MCF 10A (cell line): ENCODE results near the gene CNPY3. TPM values are rescaled to one million over a fixed set of nuclear protein-coding genes. Genes with fewer than 3 reads are reported as not detected.

Experiments
- BruUV-seq: library from RNA; stranded (reverse); fragments of 400-500 nt; replicated peaks from 2 replicates; lab custom pipeline; 2021; lab: Mats Ljungman, UMichigan
- CTCF ChIA-PET: fragments of 300-600 bp; sonication (Branson Sonifier 250); formaldehyde crosslinking; extraction: SDS; loops from one replicate; lab custom pipeline; 2021; ENCODE audit warnings: antibody characterized with exemption, inconsistent platforms; lab: Yijun Ruan, JAX
- POLR2A ChIA-PET: fragments of 300-600, 350-650 bp; sonication (Branson Sonifier 250); formaldehyde crosslinking; extraction: SDS; loops from one replicate; lab custom pipeline; 2020; ENCODE audit warnings: antibody characterized with exemption, inconsistent platforms; lab: Yijun Ruan, JAX
- DNase-seq: peaks from one replicate; pipeline ENCODE4 v3.0.0-alpha.2; 2018; ENCODE audit not compliant: unreplicated experiment
- H3K27ac Mint-ChIP-seq: one replicate; pipeline ENCODE4 v1.8.0; 2022; ENCODE audit warnings: mild to moderate bottlenecking, low read depth, mixed read lengths; ENCODE audit not compliant: unreplicated experiment
- H3K27me3 Mint-ChIP-seq: one replicate; pipeline ENCODE4 v1.8.0; 2022; ENCODE audit warnings: mixed read lengths; ENCODE audit not compliant: insufficient read depth, unreplicated experiment
- H3K36me3 Mint-ChIP-seq: one replicate; pipeline ENCODE4 v1.8.0; 2022; ENCODE audit warnings: mild to moderate bottlenecking, moderate library complexity, mixed read lengths; ENCODE audit not compliant: insufficient read depth, unreplicated experiment
- H3K4me1 Mint-ChIP-seq: one replicate; pipeline ENCODE4 v1.8.0; 2022; ENCODE audit warnings: mixed read lengths; ENCODE audit not compliant: insufficient read depth, unreplicated experiment
- H3K4me3 Mint-ChIP-seq: one replicate; pipeline ENCODE4 v1.8.0; 2022; ENCODE audit warnings: mild to moderate bottlenecking, moderate library complexity, mixed read lengths; ENCODE audit not compliant: unreplicated experiment
- H3K9me3 Mint-ChIP-seq: one replicate; pipeline ENCODE4 v1.8.0; 2022; ENCODE audit warnings: mixed read lengths; ENCODE audit not compliant: unreplicated experiment
- CTCF ChIP-seq: fragments of 200-600 bp; IDR thresholded peaks from one replicate; pipeline ENCODE4 v1.8.0; 2022; ENCODE audit warnings: antibody characterized with exemption, mild to moderate bottlenecking; ENCODE audit not compliant: unreplicated experiment
- intact Hi-C: fragments of 100-400 bp; cut with micrococcal nuclease; formaldehyde crosslinking; loops from 2 replicates; pipeline ENCODE4 v1.14.1; 2022
- total RNA-seq: library from RNA; stranded (reverse); gene quantifications from 2 replicates; pipeline ENCODE4 v1.2.3, GENCODE V29; 2022

CNPY3 gene
- total RNA-seq, 1 experiment from 2014 or later: 21.9 TPM

- no peak for TF ChIP-seq CTCF
- ChIA-PET POLR2A (interaction anchor here (0.5 to 1.9 kb wide), 8 partner anchors 7 to 400 kb away, joined by 3 to 10 read pairs (median 4); partner anchors contain the start of genes PEX6 and PPP2R5D), CTCF (interaction anchor here (1.0 kb wide), 1 partner anchor 70 kb away, joined by 3 read pairs; no protein-coding TSS in a partner anchor)
- H3K27me3 Mint-ChIP-seq: no peaks in the 10 kb centered on the region
- H3K36me3 Mint-ChIP-seq: peaks cover 33% of the 10 kb centered on the region
- no peak overlapping the region for H3K4me3 Mint-ChIP-seq
- no peak overlapping the region for H3K27ac Mint-ChIP-seq
- no TSS peak for BruUV-seq
- no peaks in the 10 kb centered on the region for H3K9me3 Mint-ChIP-seq
- intact Hi-C loops: no loop called here
- DNase-seq: no peak
- peaks cover 10% of the 10 kb centered on the region for H3K4me1 Mint-ChIP-seq
These were observed 42.6 kb downstream of the CNPY3 start for GRCh38 chr6:42971746-42972327.

GRCh38 chr6:42973926-42974325 is 44.6 kb downstream of the CNPY3 start:
- intact Hi-C loops: no loop called here
- H3K4me3 Mint-ChIP-seq: no peak overlapping the region
- H3K36me3 Mint-ChIP-seq: peaks cover 50% of the 10 kb centered on the region
- H3K27me3 Mint-ChIP-seq: no peaks in the 10 kb centered on the region
- CTCF ChIA-PET: interaction anchor here (0.6 to 2.9 kb wide), 3 partner anchors 10 to 291 kb away, joined by 4 to 11 read pairs (median 5); no protein-coding TSS in a partner anchor
- POLR2A ChIA-PET: interaction anchor here (1.6 to 3.1 kb wide), 2 partner anchors 10 to 11 kb away, joined by 5 to 22 read pairs; partner anchors contain the start of gene PPP2R5D
- H3K4me1 Mint-ChIP-seq: peaks cover 14% of the 10 kb centered on the region
- H3K9me3 Mint-ChIP-seq: no peaks in the 10 kb centered on the region
- no peak overlapping the region for H3K27ac Mint-ChIP-seq
- BruUV-seq: no TSS peak
- no peak for TF ChIP-seq CTCF
- no peak for DNase-seq

- Mint-ChIP-seq H3K27me3 (no peaks in the 10 kb centered on the region), H3K27ac (no peak overlapping the region), H3K9me3 (no peaks in the 10 kb centered on the region), H3K4me3 (no peak overlapping the region), H3K36me3 (peaks cover 58% of the 10 kb centered on the region), H3K4me1 (peaks cover 22% of the 10 kb centered on the region)
- ChIA-PET POLR2A (interaction anchor here (0.5 to 3.1 kb wide), 7 partner anchors 9 to 93 kb away, joined by 3 to 22 read pairs (median 3); partner anchors contain the start of genes KLHDC3, MEA1 and PPP2R5D), CTCF (interaction anchor here (0.6 to 2.9 kb wide), 3 partner anchors 11 to 70 kb away, joined by 3 to 11 read pairs (median 3); no protein-coding TSS in a partner anchor)
- intact Hi-C loops: no loop called here
- no peak for DNase-seq
- TF ChIP-seq CTCF: no peak
- no TSS peak for BruUV-seq
These were observed 45.7 kb downstream of the CNPY3 start for GRCh38 chr6:42974919-42975505.

- DNase-seq: peak; percentile 47
- Mint-ChIP-seq H3K27ac (peak overlapping the region; percentile 91), H3K27me3 (no peaks in the 10 kb centered on the region), H3K36me3 (peaks cover 49% of the 10 kb centered on the region), H3K4me3 (peak overlapping the region; percentile 87), H3K9me3 (no peaks in the 10 kb centered on the region), H3K4me1 (peaks cover 15% of the 10 kb centered on the region)
- ChIA-PET POLR2A (interaction anchor here (0.5 to 3.5 kb wide), 23 partner anchors 8 to 321 kb away, joined by 3 to 69 read pairs (median 8); partner anchors contain the start of genes CNPY3, CUL7, GNMT and KLC4), CTCF (interaction anchor here (0.6 to 1.5 kb wide), 6 partner anchors 14 to 165 kb away, joined by 3 to 6 read pairs (median 3); no protein-coding TSS in a partner anchor)
- intact Hi-C loops: loop anchor here (2.0 kb wide), 1 partner anchor 50 kb away; the partner anchor contains the start of gene CNPY3
- TF ChIP-seq CTCF: no peak
- no TSS peak for BruUV-seq
These were observed 49.2 kb downstream of the CNPY3 start for GRCh38 chr6:42978487-42978838.
